Upper lobe of right lung (tissue), 1 donor: ENCODE measurements around the gene ABLIM2. TPM values are rescaled to one million over a fixed set of nuclear protein-coding genes. Genes with fewer than 3 reads are reported as not detected.

ENCODE experiments used
- ATAC-seq: fragments of 200-7000 bp; cut with Tn5 transposase; one replicate; pipeline ENCODE4 v1.9.1; 2020; ENCODE audit warnings: mild to moderate bottlenecking, moderate library complexity
- DNase-seq: peaks from one replicate; pipeline ENCODE4 v3.0.0-alpha.2; 2020
- H3K27ac ChIP-seq: fragments of 200-600 bp; one replicate; pipeline ENCODE4 v1.8.0; 2022
- H3K27me3 ChIP-seq: fragments of 200-600 bp; one replicate; pipeline ENCODE4 v1.8.0; 2022; ENCODE audit warnings: mild to moderate bottlenecking
- H3K36me3 ChIP-seq: fragments of 200-600 bp; one replicate; pipeline ENCODE4 v1.8.0; 2022
- H3K4me1 ChIP-seq: fragments of 200-600 bp; one replicate; pipeline ENCODE4 v1.8.0; 2022
- H3K4me3 ChIP-seq: fragments of 200-600 bp; one replicate; pipeline ENCODE4 v1.8.0; 2022; ENCODE audit warnings: mild to moderate bottlenecking
- H3K9me3 ChIP-seq: fragments of 200-600 bp; one replicate; pipeline ENCODE4 v1.8.0; 2022
- CTCF ChIP-seq: fragments of 200-600 bp; IDR thresholded peaks from one replicate; pipeline ENCODE4 v1.8.0; 2022; ENCODE audit warnings: antibody characterized with exemption
- intact Hi-C: fragments of 100-400 bp; cut with DNase I; formaldehyde crosslinking; loops from one replicate; pipeline ENCODE4 v1.11.0; 2022
- total RNA-seq: library from RNA; stranded (reverse); fragmentation: NEBNext Ultra II Directional; extraction: Animal tissue kit (Norgen Biotek cat#: 25700); gene quantifications from one replicate; pipeline ENCODE4 v1.2.1, GENCODE V29; 2021
- donor health status: DM: no; HTN: yes; CAD: no; lungs with severe emphysema.

The ABLIM2 gene
- total RNA-seq, 1 donor from 2014 or later: 12.7 TPM

- H3K27ac ChIP-seq: no peak overlapping the region
- no peaks in the 10 kb centered on the region for H3K4me1 ChIP-seq
- intact Hi-C loops: no loop called here
- H3K36me3 ChIP-seq: no peaks in the 10 kb centered on the region
- no peak overlapping the region for H3K4me3 ChIP-seq
- DNase-seq: no peak
- H3K27me3 ChIP-seq: no peaks in the 10 kb centered on the region
- no peaks in the 10 kb centered on the region for H3K9me3 ChIP-seq
- no peak for ATAC-seq
- no peak for TF ChIP-seq CTCF
Measured at GRCh38 chr4:8129785-8130184, 28.8 kb downstream of the ABLIM2 start.

- no peaks in the 10 kb centered on the region for H3K9me3 ChIP-seq
- no peak overlapping the region for H3K4me3 ChIP-seq
- no peaks in the 10 kb centered on the region for H3K36me3 ChIP-seq
- H3K27me3 ChIP-seq: no peaks in the 10 kb centered on the region
- H3K27ac ChIP-seq: no peak overlapping the region
- no peaks in the 10 kb centered on the region for H3K4me1 ChIP-seq
- intact Hi-C loops: no loop called here
- ATAC-seq (no peak), DNase-seq (no peak)
- TF ChIP-seq CTCF: no peak
Measured at GRCh38 chr4:8129136-8129535, 29.5 kb downstream of the ABLIM2 start.

GRCh38 chr4:8128100-8128856 lies 30.3 kb downstream of the ABLIM2 start:
- Histone ChIP-seq H3K4me1 (no peaks in the 10 kb centered on the region), H3K27me3 (no peaks in the 10 kb centered on the region), H3K9me3 (no peaks in the 10 kb centered on the region), H3K27ac (no peak overlapping the region), H3K36me3 (no peaks in the 10 kb centered on the region), H3K4me3 (no peak overlapping the region)
- DNase-seq (no peak), ATAC-seq (no peak)
- TF ChIP-seq CTCF: no peak
- intact Hi-C loops: no loop called here

- no peak for TF ChIP-seq CTCF
- H3K27ac ChIP-seq: no peak overlapping the region
- no peak for DNase-seq
Measured at GRCh38 chr4:8127051-8127826, 31.4 kb downstream of the ABLIM2 start.

GRCh38 chr4:8126523-8126922 lies 32.1 kb downstream of the ABLIM2 start:
- DNase-seq (no peak), ATAC-seq (no peak)
- Histone ChIP-seq H3K4me3 (no peak overlapping the region), H3K9me3 (no peaks in the 10 kb centered on the region), H3K4me1 (no peaks in the 10 kb centered on the region), H3K27ac (no peak overlapping the region), H3K27me3 (no peaks in the 10 kb centered on the region), H3K36me3 (no peaks in the 10 kb centered on the region)
- TF ChIP-seq CTCF: no peak
- intact Hi-C loops: no loop called here

More at GRCh38 chr4:8127051-8127826, 31.4 kb downstream of the ABLIM2 start:
- Histone ChIP-seq H3K4me1 (no peaks in the 10 kb centered on the region), H3K27me3 (no peaks in the 10 kb centered on the region), H3K4me3 (no peak overlapping the region), H3K9me3 (no peaks in the 10 kb centered on the region), H3K36me3 (no peaks in the 10 kb centered on the region)
- no peak for ATAC-seq
- intact Hi-C loops: no loop called here
